Liver (tissue), 9 donors: Measurements from ENCODE around the gene SRC. TPM values are rescaled to one million over a fixed set of nuclear protein-coding genes. Genes with fewer than 3 reads are reported as not detected.

Experiments used
- DNase-seq: peaks from one replicate; pipeline ENCODE4 v3.0.0-alpha.2; 2017; ENCODE audit warnings: low spot score
- H3K27ac ChIP-seq, 2 donors: one replicate each; pipeline ENCODE4 v1.7.0; 2013; ENCODE audit warnings: inconsistent platforms in 2 of 2, low read length in 2 of 2, control low read depth in 1 of 2, low read depth in 1 of 2, mild to moderate bottlenecking in 1 of 2
- H3K27me3 ChIP-seq, 4 donors: one replicate each; pipeline versions ENCODE4 v1.6.1 to v1.7.0; 2013; ENCODE audit warnings: low read length in 3 of 4, inconsistent platforms in 1 of 4, mild to moderate bottlenecking in 1 of 4, moderate library complexity in 1 of 4; ENCODE audit not compliant: control insufficient read depth in 4 of 4, insufficient read depth in 4 of 4
- H3K36me3 ChIP-seq, 4 donors: one replicate each; pipeline versions ENCODE4 v1.6.1 to v1.7.0; 2013; ENCODE audit warnings: low read length in 3 of 4, mild to moderate bottlenecking in 3 of 4, low read depth in 1 of 4, moderate library complexity in 1 of 4; ENCODE audit not compliant: control insufficient read depth in 4 of 4, insufficient read depth in 3 of 4
- H3K4me1 ChIP-seq, 4 donors: one replicate each; pipeline versions ENCODE4 v1.6.1 to v1.7.0; 2013; ENCODE audit warnings: low read length in 3 of 4, mild to moderate bottlenecking in 3 of 4, moderate library complexity in 1 of 4; ENCODE audit not compliant: control insufficient read depth in 4 of 4, insufficient read depth in 4 of 4
- H3K4me3 ChIP-seq, 3 donors: one replicate each; pipeline versions ENCODE4 v1.6.1 to v1.7.0; 2013; ENCODE audit warnings: low read length in 3 of 3, control low read depth in 1 of 3, low read depth in 1 of 3, mild to moderate bottlenecking in 1 of 3
- H3K9ac ChIP-seq, 2 donors: one replicate each; pipeline ENCODE4 v1.7.0; 2013; ENCODE audit warnings: low read length in 2 of 2, mild to moderate bottlenecking in 2 of 2, moderate library complexity in 2 of 2, control low read depth in 1 of 2, low read depth in 1 of 2
- H3K9me3 ChIP-seq, 4 donors: one replicate each; pipeline versions ENCODE4 v1.6.1 to v1.7.0; 2013; ENCODE audit warnings: low read length in 3 of 4; ENCODE audit not compliant: control insufficient read depth in 4 of 4
- ATF3 ChIP-seq: IDR thresholded peaks from 2 replicates; pipeline ENCODE4 v1.6.1; 2016; ENCODE audit warnings: antibody characterized with exemption
- CTCF ChIP-seq: fragments of 150-350 bp; IDR thresholded peaks from 2 replicates; pipeline ENCODE4 v1.5.1; 2017; ENCODE audit warnings: improper control_type of control experiment, low read depth, low read length; ENCODE audit not compliant: missing input control
- EGR1 ChIP-seq, 2 donors: IDR thresholded peaks; 2 replicates each; pipeline ENCODE4 v1.6.1; 2016 to 2018; ENCODE audit warnings: antibody characterized with exemption in 2 of 2, low read depth in 2 of 2
- FOXA1 ChIP-seq: IDR thresholded peaks from 2 replicates; pipeline ENCODE4 v1.6.1; 2016; ENCODE audit warnings: antibody characterized with exemption
- FOXA2 ChIP-seq: IDR thresholded peaks from 2 replicates; pipeline ENCODE4 v1.6.1; 2016; ENCODE audit warnings: antibody characterized with exemption
- HNF4A ChIP-seq, 2 donors: conservative IDR thresholded peaks; 2 replicates each; pipeline ENCODE4 v1.6.1; 2016; ENCODE audit warnings: antibody characterized with exemption in 2 of 2, mild to moderate bottlenecking in 2 of 2
- HNF4G ChIP-seq: IDR thresholded peaks from 2 replicates; pipeline ENCODE4 v1.6.1; 2016; ENCODE audit warnings: antibody characterized with exemption
- JUND ChIP-seq, 2 donors: IDR thresholded peaks; 2 replicates each; pipeline ENCODE4 v1.6.1; 2016; ENCODE audit warnings: antibody characterized with exemption in 2 of 2
- MAX ChIP-seq: IDR thresholded peaks from 2 replicates; pipeline ENCODE4 v1.6.1; 2016; ENCODE audit warnings: antibody characterized with exemption
- NR2F2 ChIP-seq: IDR thresholded peaks from 2 replicates; pipeline ENCODE4 v1.6.1; 2016; ENCODE audit warnings: antibody characterized with exemption
- RAD21 ChIP-seq, 2 donors: IDR thresholded peaks; 2 replicates each; pipeline ENCODE4 v1.6.1; 2016; ENCODE audit warnings: antibody characterized with exemption in 2 of 2, mild to moderate bottlenecking in 2 of 2
- REST ChIP-seq: IDR thresholded peaks from 2 replicates; pipeline ENCODE4 v1.6.1; 2016; ENCODE audit warnings: antibody characterized with exemption, mild to moderate bottlenecking
- RXRA ChIP-seq, 2 donors: IDR thresholded peaks; 2 replicates each; pipeline ENCODE4 v1.6.1; 2017 to 2018; ENCODE audit warnings: antibody characterized with exemption in 2 of 2, mild to moderate bottlenecking in 1 of 2
- SP1 ChIP-seq: IDR thresholded peaks from 2 replicates; pipeline ENCODE4 v1.6.1; 2018; ENCODE audit warnings: antibody characterized with exemption, mild to moderate bottlenecking
- TAF1 ChIP-seq: conservative IDR thresholded peaks from 2 replicates; pipeline ENCODE4 v1.6.1; 2016; ENCODE audit warnings: antibody characterized with exemption, mild to moderate bottlenecking
- YY1 ChIP-seq: IDR thresholded peaks from 2 replicates; pipeline ENCODE4 v1.6.1; 2016; ENCODE audit warnings: antibody characterized with exemption, mild to moderate bottlenecking
- ZBTB33 ChIP-seq: IDR thresholded peaks from 2 replicates; pipeline ENCODE4 v1.6.1; 2016; ENCODE audit warnings: antibody characterized with exemption
- WGBS: extraction: QIAGEN DNeasy Blood & Tissue Kit; methylation state at CpG from one replicate; pipeline ENCODE4 v1.1.7; 2013; 5-methylcytosine and 5-hydroxymethylcytosine counted together
- polyA plus RNA-seq, 2 donors: library from polyadenylated mRNA; stranded (reverse) in 1 of 2; unstranded in 1 of 2; fragments of 200-250 nt in 1 of 2; fragments of >200 nt in 1 of 2; fragmentation: Nextera tagmentation in 1 of 2; extraction: Ambion mirVana in 1 of 2; gene quantifications; one replicate each; pipeline versions ENCODE4 v1.2.1 to v1.2.3, GENCODE V29; 2013 to 2015
- total RNA-seq, 2 donors: library from RNA; depleted of rRNA; stranded (reverse); fragments of >200 nt; gene quantifications; one replicate each; pipeline ENCODE4 v1.2.3, GENCODE V29; 2014
- donor health status: healthy.
- donor health status: healthy.
- donor health status: healthy.
- donor health status: healthy.
- donor health status: healthy.

The SRC gene
- total and polyA plus RNA-seq, 4 donors, result 3.3 to 21.2 (median 5.4) TPM

- H3K27ac ChIP-seq, result no peak overlapping the region
- WGBS, result 79% methylated on average over 16 of the region's 16 CpGs
- H3K36me3 ChIP-seq, result no peaks in the 10 kb centered on the region
- TF ChIP-seq TAF1 (no peak), CTCF (no peak), YY1 (no peak), HNF4G (no peak), EGR1 (IDR thresholded peaks at IDR 0.05; ENCODE audit: low read depth in 2 of 2) (no peak), FOXA2 (no peak), RAD21 (IDR thresholded peaks at IDR 0.05) (no peak), NR2F2 (no peak), JUND (IDR thresholded peaks at IDR 0.05) (no peak), FOXA1 (no peak), MAX (no peak)
- peaks cover 2 to 11% (median 5%) of the 10 kb centered on the region in 4 donors for H3K4me1 ChIP-seq
- H3K9me3 ChIP-seq, result no peaks in the 10 kb centered on the region
- no peaks in the 10 kb centered on the region for H3K27me3 ChIP-seq
- H3K9ac ChIP-seq, result no peak overlapping the region
- H3K4me3 ChIP-seq, result no peak overlapping the region
- no peak for DNase-seq
Measured at GRCh38 chr20:37349517-37350491, 3.9 kb downstream of the SRC start.

GRCh38 chr20:37350649-37351574 is 5.0 kb downstream of the SRC start:
- WGBS, result 93% methylated on average over 7 of the region's 7 CpGs
- Histone ChIP-seq H3K36me3 (no peaks in the 10 kb centered on the region), H3K27me3 (no peaks in the 10 kb centered on the region), H3K4me3 (no peak overlapping the region), H3K9ac (no peak overlapping the region), H3K27ac (no peak overlapping the region), H3K4me1 (peaks cover 0 to 3% (median 1%) of the 10 kb centered on the region in 4 donors), H3K9me3 (no peaks in the 10 kb centered on the region)
- DNase-seq, result no peak
- no peak for TF ChIP-seq REST
- TF ChIP-seq RAD21 (IDR thresholded peaks at IDR 0.05), result no peak
- no peak for TF ChIP-seq MAX
- no peak for TF ChIP-seq NR2F2
- TF ChIP-seq FOXA1, result no peak
- TF ChIP-seq TAF1, result no peak
- no peak for TF ChIP-seq JUND (IDR thresholded peaks at IDR 0.05)
- no peak for TF ChIP-seq CTCF
- no peak for TF ChIP-seq ZBTB33
- no peak for TF ChIP-seq ATF3
- no peak for TF ChIP-seq HNF4A (conservative IDR thresholded peaks at IDR 0.05)
- TF ChIP-seq SP1, result no peak
- no peak for TF ChIP-seq RXRA (IDR thresholded peaks at IDR 0.05)
